Neutrophil (primary cell): ENCODE data around the gene IL7R.

Experiments used
- H3K27ac ChIP-seq: fragments of 200-600 bp; sonication (generic); 2 replicates; pipeline ENCODE4 v1.5.1; 2016; ENCODE audit warnings: mild to moderate bottlenecking, moderate library complexity
- H3K27me3 ChIP-seq: fragments of 200-600 bp; sonication (generic); 2 replicates; pipeline ENCODE4 v1.6.0; 2016; ENCODE audit warnings: mild to moderate bottlenecking
- H3K36me3 ChIP-seq: fragments of 200-600 bp; sonication (generic); 2 replicates; pipeline ENCODE4 v1.5.1; 2017
- H3K4me1 ChIP-seq, 2 experiments: fragments of 200-600 bp in 1 of 2; sonication (generic) in 1 of 2; 1 replicate in 1 of 2; 2 replicates in 1 of 2; pipeline versions ENCODE4 v1.5.1 to v1.6.1; 2013 to 2016; ENCODE audit warnings: low read depth in 1 of 2, low read length in 1 of 2, mild to moderate bottlenecking in 1 of 2, moderate library complexity in 1 of 2; ENCODE audit not compliant: control insufficient read depth in 1 of 2, insufficient read depth in 1 of 2
- H3K4me3 ChIP-seq, 2 experiments: fragments of 200-600 bp in 1 of 2; sonication (generic) in 1 of 2; 1 replicate in 1 of 2; 2 replicates in 1 of 2; pipeline ENCODE4 v1.5.1; 2013 to 2016; ENCODE audit warnings: low read depth in 1 of 2, low read length in 1 of 2, mild to moderate bottlenecking in 1 of 2, moderate library complexity in 1 of 2
- H3K9me3 ChIP-seq: fragments of 200-600 bp; sonication (generic); 2 replicates; pipeline ENCODE4 v1.5.1; 2016
- CTCF ChIP-seq: fragments of 200-600 bp; sonication (generic); IDR thresholded peaks from 2 replicates; pipeline ENCODE4 v1.5.1; 2016; ENCODE audit warnings: antibody characterized with exemption

The IL7R gene

GRCh38 chr5:35869685-35870277 is 13.1 kb downstream of the IL7R start:
- Histone ChIP-seq H3K4me3 (no peak overlapping the region), H3K27me3 (no peaks in the 10 kb centered on the region), H3K4me1 (no peaks in the 10 kb centered on the region), H3K27ac (no peak overlapping the region), H3K9me3 (no peaks in the 10 kb centered on the region), H3K36me3 (no peaks in the 10 kb centered on the region)
- TF ChIP-seq CTCF, result no peak

DNA sequence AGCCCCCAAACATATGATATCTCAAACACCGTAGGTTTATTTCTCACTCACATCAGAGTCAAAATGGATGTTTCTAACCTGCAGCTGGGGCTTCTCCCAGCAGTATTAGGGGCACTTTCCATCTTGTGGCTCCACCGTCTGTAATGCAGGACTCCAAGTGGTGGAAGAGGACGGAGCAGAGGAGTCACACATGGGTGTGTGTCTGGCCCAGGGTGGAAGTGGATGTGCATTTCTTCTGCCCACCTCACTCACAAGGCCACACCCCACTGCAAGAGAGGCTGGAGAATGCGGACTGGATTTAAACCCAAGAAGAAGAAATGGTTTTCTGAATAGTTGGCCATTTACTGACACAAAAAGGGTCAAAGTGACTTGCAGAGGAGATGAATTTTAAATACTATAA is 13.9 kb downstream of the IL7R start:
- Histone ChIP-seq H3K4me1 (no peaks in the 10 kb centered on the region), H3K36me3 (no peaks in the 10 kb centered on the region), H3K27ac (no peak overlapping the region), H3K27me3 (no peaks in the 10 kb centered on the region), H3K9me3 (no peaks in the 10 kb centered on the region), H3K4me3 (no peak overlapping the region)
- TF ChIP-seq CTCF, result no peak

GRCh38 chr5:35876454-35876853 is 19.8 kb downstream of the IL7R start:
- no peaks in the 10 kb centered on the region for H3K9me3 ChIP-seq
- H3K27ac ChIP-seq, result no peak overlapping the region
- TF ChIP-seq CTCF, result no peak
- no peak overlapping the region for H3K4me3 ChIP-seq
- no peaks in the 10 kb centered on the region for H3K36me3 ChIP-seq
- no peaks in the 10 kb centered on the region for H3K27me3 ChIP-seq
- H3K4me1 ChIP-seq, result no peaks in the 10 kb centered on the region

DNA sequence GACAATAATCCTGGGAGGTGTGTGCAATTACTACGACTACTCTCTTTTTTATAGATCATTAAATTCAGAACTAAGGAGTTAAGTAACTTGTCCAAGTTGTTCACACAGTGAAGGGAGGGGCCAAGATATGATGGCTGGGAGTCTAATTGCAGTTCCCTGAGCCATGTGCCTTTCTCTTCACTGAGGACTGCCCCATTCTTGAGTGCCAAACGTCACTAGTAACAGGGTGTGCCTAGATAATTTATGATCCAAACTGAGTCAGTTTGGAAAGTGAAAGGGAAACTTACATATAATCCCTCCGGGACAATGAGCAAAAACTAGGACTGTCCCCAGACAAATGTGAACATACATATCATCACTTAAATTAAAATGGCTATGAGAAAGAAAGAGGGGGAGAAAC is 20.2 kb downstream of the IL7R start:
- TF ChIP-seq CTCF, result no peak
- Histone ChIP-seq H3K36me3 (no peaks in the 10 kb centered on the region), H3K9me3 (no peaks in the 10 kb centered on the region)

DNA sequence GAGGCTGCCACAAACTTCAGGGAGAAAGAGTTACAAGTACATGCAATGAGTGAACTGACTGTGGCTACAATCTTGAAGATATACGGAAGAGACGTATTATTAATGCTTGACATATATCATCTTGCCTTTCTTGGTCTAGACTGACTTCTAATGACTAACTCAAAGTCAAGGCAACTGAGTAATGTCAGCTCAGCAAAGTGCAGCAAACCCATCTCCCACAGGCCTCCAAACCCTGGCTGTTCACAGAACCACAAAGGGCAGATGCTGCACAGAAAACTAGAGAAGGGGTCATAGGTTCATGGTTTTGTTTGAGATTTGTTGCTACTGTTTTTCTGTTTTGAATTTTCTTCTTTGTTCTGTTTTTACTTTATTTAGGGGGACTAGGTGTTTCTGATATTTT is 21.0 kb downstream of the IL7R start:
- H3K4me1 ChIP-seq, result no peaks in the 10 kb centered on the region
- TF ChIP-seq CTCF, result no peak
- H3K27ac ChIP-seq, result no peak overlapping the region
- no peaks in the 10 kb centered on the region for H3K9me3 ChIP-seq
- no peaks in the 10 kb centered on the region for H3K27me3 ChIP-seq
- H3K36me3 ChIP-seq, result no peaks in the 10 kb centered on the region
- no peak overlapping the region for H3K4me3 ChIP-seq

More for the DNA sequence above, 20.2 kb downstream of the IL7R start:
- Histone ChIP-seq H3K4me1 (no peaks in the 10 kb centered on the region), H3K27ac (no peak overlapping the region), H3K27me3 (no peaks in the 10 kb centered on the region), H3K4me3 (no peak overlapping the region)

DNA sequence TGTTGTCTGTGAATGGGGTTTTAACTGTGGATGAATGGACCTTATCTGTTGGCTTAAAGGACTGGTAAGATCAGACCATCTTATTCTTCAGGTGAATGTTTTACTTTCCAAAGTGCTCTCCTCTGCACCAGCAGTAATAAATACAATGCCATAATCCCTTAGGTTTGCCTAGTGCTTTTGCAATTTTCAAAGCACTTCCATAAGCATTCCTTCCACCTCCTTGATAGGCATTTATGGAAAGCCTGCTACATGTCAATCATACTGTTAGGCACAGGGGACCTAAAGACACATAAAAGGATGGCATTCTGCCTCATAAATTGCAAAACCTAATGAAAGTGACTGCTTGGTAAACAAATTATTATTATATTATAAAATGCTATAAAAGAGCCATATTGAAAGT is 21.4 kb downstream of the IL7R start:
- no peak for TF ChIP-seq CTCF
- no peak overlapping the region for H3K27ac ChIP-seq
- no peaks in the 10 kb centered on the region for H3K9me3 ChIP-seq
- H3K4me3 ChIP-seq, result no peak overlapping the region
- no peaks in the 10 kb centered on the region for H3K27me3 ChIP-seq
- H3K36me3 ChIP-seq, result no peaks in the 10 kb centered on the region
- no peaks in the 10 kb centered on the region for H3K4me1 ChIP-seq
